B cell (primary cell): Measurements from ENCODE around the gene IZUMO1. TPM values are rescaled to one million over a fixed set of nuclear protein-coding genes. Genes with fewer than 3 reads are reported as not detected.
A peak's percentile ranks its signal among the peaks of the same experiment; 100 is the strongest.

Experiments
- ATAC-seq: fragments of 200-7000 bp; cut with Tn5 transposase; one replicate; pipeline ENCODE4 v1.10.0; 2021; ENCODE audit warnings: low read depth, mild to moderate bottlenecking, moderate number of reproducible peaks, moderate library complexity
- CTCF ChIA-PET: fragments of 350-600 bp; sonication (Branson Sonifier 250); formaldehyde crosslinking; loops from one replicate; lab custom pipeline; 2021; ENCODE audit warnings: antibody characterized with exemption, inconsistent platforms; lab: Charles Lee
- POLR2A ChIA-PET: fragments of 350-600 bp; sonication (Branson Sonifier 250); formaldehyde crosslinking; loops from one replicate; lab custom pipeline; 2021; ENCODE audit warnings: antibody characterized with exemption; lab: Charles Lee
- DNase-seq: peaks from one replicate; pipeline ENCODE4 v3.0.0; 2013
- H2AFZ ChIP-seq: 2 replicates; pipeline ENCODE4 v1.6.1; 2012; ENCODE audit warnings: mild to moderate bottlenecking, low read depth, low read length; ENCODE audit not compliant: insufficient read depth, poor library complexity, severe bottlenecking
- H3K27ac ChIP-seq, 2 donors: 1 replicate in 1 of 2; 2 replicates in 1 of 2; pipeline ENCODE4 v1.5.1; 2012 to 2013; ENCODE audit warnings: low read length in 2 of 2, mild to moderate bottlenecking in 2 of 2, moderate library complexity in 1 of 2
- H3K27me3 ChIP-seq, 4 experiments: fragments of 200-600 bp in 1 of 4; sonication (generic) in 1 of 4; replicated peaks in 1 of 4; 1 replicate in 2 of 4; 2 replicates in 2 of 4; pipeline versions ENCODE4 v1.6.1 to v1.7.0; 2013 to 2016; ENCODE audit warnings: low read length in 3 of 4, mild to moderate bottlenecking in 2 of 4, mixed read lengths in 1 of 4, moderate library complexity in 1 of 4; ENCODE audit not compliant: insufficient read depth in 4 of 4, control insufficient read depth in 3 of 4; ENCODE audit errors: control extremely low read depth in 1 of 4
- H3K36me3 ChIP-seq, 2 experiments: replicated peaks in 1 of 2; 1 replicate in 1 of 2; 2 replicates in 1 of 2; pipeline versions ENCODE4 v1.6.1 to v1.7.1; 2013; ENCODE audit warnings: low read length in 1 of 2; ENCODE audit not compliant: insufficient read depth in 2 of 2, control insufficient read depth in 1 of 2; ENCODE audit errors: control extremely low read depth in 1 of 2, extremely low read depth in 1 of 2
- H3K4me1 ChIP-seq, 2 donors: fragments of 200-600 bp in 1 of 2; sonication (generic) in 1 of 2; 1 replicate in 1 of 2; 2 replicates in 1 of 2; pipeline versions ENCODE4 v1.5.1 to v1.6.1; 2013 to 2017; ENCODE audit warnings: low read length in 2 of 2; ENCODE audit not compliant: control insufficient read depth in 2 of 2, insufficient read depth in 2 of 2
- H3K4me2 ChIP-seq: replicated peaks from 2 replicates; pipeline ENCODE3; 2012; ENCODE audit warnings: mild to moderate bottlenecking, low read depth, low read length; ENCODE audit not compliant: poor library complexity, severe bottlenecking
- H3K4me3 ChIP-seq, 5 experiments: fragments of 200-600 bp in 1 of 5; sonication (generic) in 1 of 5; 1 replicate in 3 of 5; 2 replicates in 2 of 5; pipeline versions ENCODE4 v1.5.1 to v1.7.0; 2011 to 2016; ENCODE audit warnings: low read length in 4 of 5, mild to moderate bottlenecking in 4 of 5, low read depth in 2 of 5, control low read depth in 1 of 5, moderate library complexity in 1 of 5; ENCODE audit not compliant: insufficient read depth in 1 of 5; ENCODE audit errors: control extremely low read depth in 1 of 5, extremely low read depth in 1 of 5
- H3K79me2 ChIP-seq: fragments of 200-600 bp; sonication (generic); one replicate; pipeline ENCODE4 v1.6.0; 2016; ENCODE audit warnings: low read length; ENCODE audit not compliant: control insufficient read depth, insufficient read depth
- H3K9ac ChIP-seq: fragments of 200-600 bp; sonication (generic); 2 replicates; pipeline ENCODE4 v1.6.1; 2017; ENCODE audit warnings: mild to moderate bottlenecking, low read length, moderate library complexity
- H3K9me3 ChIP-seq, 3 donors: one replicate each; pipeline versions ENCODE4 v1.6.1 to v1.7.1; 2013; ENCODE audit warnings: low read length in 2 of 3; ENCODE audit not compliant: control insufficient read depth in 2 of 3, insufficient read depth in 1 of 3; ENCODE audit errors: control extremely low read depth in 1 of 3
- H4K20me1 ChIP-seq: 2 replicates; pipeline ENCODE4 v1.6.0; 2012; ENCODE audit warnings: mild to moderate bottlenecking, low read length; ENCODE audit not compliant: insufficient read depth, control insufficient read depth, poor library complexity, severe bottlenecking
- H3K27ac Mint-ChIP-seq: one replicate; pipeline ENCODE4 v1.8.0; 2021; ENCODE audit warnings: mixed read lengths
- H3K27me3 Mint-ChIP-seq: one replicate; pipeline ENCODE4 v1.8.0; 2021; ENCODE audit warnings: mixed read lengths
- H3K4me1 Mint-ChIP-seq: one replicate; pipeline ENCODE4 v1.8.0; 2021; ENCODE audit warnings: mixed read lengths
- H3K4me3 Mint-ChIP-seq: one replicate; pipeline ENCODE4 v1.8.0; 2021; ENCODE audit warnings: mixed read lengths
- H3K9me3 Mint-ChIP-seq: one replicate; pipeline ENCODE4 v1.8.0; 2022; ENCODE audit warnings: mixed read lengths; ENCODE audit not compliant: insufficient read depth
- EZH2 ChIP-seq: IDR thresholded peaks from 2 replicates; pipeline ENCODE4 v1.6.1; 2012; ENCODE audit warnings: borderline replicate concordance, low read depth, mild to moderate bottlenecking, moderate library complexity, low read length; ENCODE audit not compliant: insufficient read depth, poor library complexity, severe bottlenecking
- WGBS: methylation state at CpG from one replicate; pipeline ENCODE4 v1.1.5; 2013; ENCODE audit warnings: missing lambda C conversion rate; ENCODE audit not compliant: insufficient coverage; 5-methylcytosine and 5-hydroxymethylcytosine counted together
- intact Hi-C: fragments of 100-400 bp; cut with micrococcal nuclease; formaldehyde crosslinking; loops from one replicate; pipeline ENCODE4 v1.10.0; 2022
- polyA minus RNA-seq: library from RNA; depleted of rRNA, polyadenylated mRNA; stranded (reverse); fragments of >200 nt; gene quantifications from 2 replicates; pipeline ENCODE4 v1.2.3, GENCODE V29; 2012
- polyA plus RNA-seq: library from polyadenylated mRNA; depleted of rRNA; stranded (reverse); fragments of >200 nt; gene quantifications from 2 replicates; pipeline ENCODE4 v1.2.3, GENCODE V29; 2012
- total RNA-seq, 2 donors: library from RNA; stranded (reverse); fragments of 120-200 nt in 1 of 2; gene quantifications; 1 replicate in 1 of 2; 2 replicates in 1 of 2; pipeline versions ENCODE4 v1.2.3 to v1.2.4, GENCODE V29; 2013 to 2022
- TF ChIP-seq, protein P1 (sequence below): fragments of 200-600 bp; IDR thresholded peaks from one replicate; pipeline ENCODE4 v1.8.0; 2022; ENCODE audit warnings: antibody characterized with exemption, mild to moderate bottlenecking

IZUMO1 gene
- total RNA-seq (not detected in 2 replicates), polyA plus RNA-seq (not detected in 2 replicates), polyA minus RNA-seq (not detected in 2 replicates)
- total RNA-seq (2013), result not detected

DNA sequence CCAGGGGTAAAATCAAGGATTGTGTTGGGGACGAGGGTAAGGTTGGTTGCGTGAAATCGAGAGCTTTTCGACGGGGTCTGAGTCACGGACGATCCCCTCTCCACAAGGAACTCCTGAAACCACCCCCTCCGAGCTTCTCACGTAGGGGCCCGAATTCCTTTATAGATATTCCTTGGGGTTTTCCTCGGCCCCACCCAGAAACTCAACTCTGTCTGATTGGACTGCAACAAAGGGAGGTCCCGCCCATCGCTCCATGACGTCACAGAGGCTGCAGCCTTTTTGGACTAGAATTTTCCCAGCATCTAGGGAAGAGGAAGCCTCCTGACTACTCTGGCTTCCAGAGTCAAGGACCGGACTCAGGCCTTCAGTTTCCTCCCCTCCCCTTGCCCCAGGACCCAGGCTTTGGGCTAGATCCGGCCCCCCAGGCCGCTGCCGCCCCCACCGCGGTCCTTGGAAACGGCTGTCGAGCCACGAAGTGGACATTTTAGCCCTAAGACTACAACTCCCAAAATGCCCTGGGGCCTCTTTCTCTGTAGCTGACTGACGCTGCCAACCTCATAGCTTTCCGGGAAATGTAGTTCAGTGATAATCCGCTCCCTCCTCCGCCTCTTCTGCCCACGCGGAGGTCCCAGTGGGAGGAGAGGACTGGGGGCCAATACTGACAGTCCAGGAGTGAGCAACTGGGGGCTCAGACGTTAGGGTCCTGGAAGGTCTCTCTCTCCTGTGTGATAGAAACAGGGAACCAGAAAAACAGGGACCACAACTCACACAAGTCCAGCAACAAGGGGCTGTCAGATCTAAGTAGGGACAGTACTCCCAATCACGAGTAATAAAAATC is at the start of gene IZUMO1:
IZUMO1 (minus strand) TSS at position 172 of the 838 bp plus-strand sequence. CDS start 1,050 bp downstream, outside the sequence.
- Histone ChIP-seq H3K27me3 (peaks cover 0 to 57% (median 19%) of the 10 kb centered on the region in 4 experiments), H3K4me1 (peaks cover 11 to 14% of the 10 kb centered on the region in 2 donors), H3K27ac (no peak within 1 kb of the TSS), H2AFZ (no peak within 1 kb of the TSS), H3K4me2 (peak within 1 kb of the TSS; percentile 57), H4K20me1 (no peaks in the 10 kb centered on the region), H3K4me3 (peak within 1 kb of the TSS in 2 of 5 experiments; percentile 19 to 20), H3K79me2 (no peaks in the 10 kb centered on the region), H3K9ac (no peak within 1 kb of the TSS), H3K36me3 (no peaks in the 10 kb centered on the region), H3K9me3 (peaks cover 0 to 31% (median 0%) of the 10 kb centered on the region in 3 donors)
- peak within 1 kb of the TSS; percentile 10 for H3K27ac Mint-ChIP-seq
- ChIA-PET POLR2A (interaction anchor here (0.7 to 1.0 kb wide), 3 partner anchors 8 to 463 kb away, joined by 3 to 4 read pairs (median 4); no protein-coding TSS in a partner anchor), CTCF (interaction anchor here (1.4 kb wide), 1 partner anchor 8 kb away, joined by 4 read pairs; no protein-coding TSS in a partner anchor)
- TF ChIP-seq, protein P1, sequence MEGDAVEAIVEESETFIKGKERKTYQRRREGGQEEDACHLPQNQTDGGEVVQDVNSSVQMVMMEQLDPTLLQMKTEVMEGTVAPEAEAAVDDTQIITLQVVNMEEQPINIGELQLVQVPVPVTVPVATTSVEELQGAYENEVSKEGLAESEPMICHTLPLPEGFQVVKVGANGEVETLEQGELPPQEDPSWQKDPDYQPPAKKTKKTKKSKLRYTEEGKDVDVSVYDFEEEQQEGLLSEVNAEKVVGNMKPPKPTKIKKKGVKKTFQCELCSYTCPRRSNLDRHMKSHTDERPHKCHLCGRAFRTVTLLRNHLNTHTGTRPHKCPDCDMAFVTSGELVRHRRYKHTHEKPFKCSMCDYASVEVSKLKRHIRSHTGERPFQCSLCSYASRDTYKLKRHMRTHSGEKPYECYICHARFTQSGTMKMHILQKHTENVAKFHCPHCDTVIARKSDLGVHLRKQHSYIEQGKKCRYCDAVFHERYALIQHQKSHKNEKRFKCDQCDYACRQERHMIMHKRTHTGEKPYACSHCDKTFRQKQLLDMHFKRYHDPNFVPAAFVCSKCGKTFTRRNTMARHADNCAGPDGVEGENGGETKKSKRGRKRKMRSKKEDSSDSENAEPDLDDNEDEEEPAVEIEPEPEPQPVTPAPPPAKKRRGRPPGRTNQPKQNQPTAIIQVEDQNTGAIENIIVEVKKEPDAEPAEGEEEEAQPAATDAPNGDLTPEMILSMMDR, result no peak
- no peak for TF ChIP-seq EZH2
- intact Hi-C loops, result loop anchor here (1.0 kb wide), 1 partner anchor 48 kb away; no protein-coding TSS in a partner anchor
- no peak within 1 kb of the TSS for H3K4me3 Mint-ChIP-seq
- peak; percentile 64 for DNase-seq
- peaks cover 14% of the 10 kb centered on the region for H3K4me1 Mint-ChIP-seq
- H3K27me3 Mint-ChIP-seq, result peaks cover 33% of the 10 kb centered on the region
- 9% methylated on average over 12 of the region's 31 CpGs for WGBS
- no peaks in the 10 kb centered on the region for H3K9me3 Mint-ChIP-seq
- ATAC-seq, result peak; percentile 72
